ENCODE data around the gene P2RX4. TPM values are rescaled to one million over a fixed set of nuclear protein-coding genes. Genes with fewer than 3 reads are reported as not detected.

P2RX4 gene
- total and polyA plus RNA-seq, 2 of the 4 experiments (the other 2 are of a cell fraction), result 9.5 to 12.6 TPM

- no peak overlapping the region for H3K18ac ChIP-seq (ENCODE audit: low read depth, low read length)
- no peak overlapping the region for H3K4ac ChIP-seq (ENCODE audit: low read depth, low read length)
- BruUV-seq (replicated peaks), result no TSS peak
- no peak overlapping the region for H3K9ac ChIP-seq (ENCODE audit: low read depth, low read length)
- no peaks in the 10 kb centered on the region for H3K9me1 ChIP-seq (ENCODE audit: insufficient read depth, low read length)
- ATAC-seq (ENCODE audit: low read depth), result no peak
- no peaks in the 10 kb centered on the region for H3K4me1 ChIP-seq (ENCODE audit: control insufficient read depth, insufficient read depth, low read length)
- no peak overlapping the region for H4K8ac ChIP-seq (ENCODE audit: low read depth in 2 of 2, low read length in 2 of 2)
- H2BK20ac ChIP-seq (ENCODE audit: low read depth, low read length), result no peak overlapping the region
- no peak overlapping the region for H2AK5ac ChIP-seq (ENCODE audit: low read depth, low read length)
- dilution Hi-C loops (cut with HindIII; ENCODE audit: low sequenced_read_pairs, unreplicated experiment), result no loop called here
- no peaks in the 10 kb centered on the region for H3K27me3 ChIP-seq (ENCODE audit: control insufficient read depth, insufficient read depth, low read length)
- H2BK5ac ChIP-seq (ENCODE audit: low read depth, low read length, poor library complexity, severe bottlenecking), result no peak overlapping the region
- TF ChIP-seq MAZ (IDR thresholded peaks at IDR 0.05; ENCODE audit: borderline replicate concordance, low read depth, low read length) (no peak), RCOR1 (IDR thresholded peaks at IDR 0.05; ENCODE audit: insufficient replicate concordance, low read length) (no peak), NFE2L2 (IDR thresholded peaks at IDR 0.05; ENCODE audit: low read depth, low read length) (no peak), MAFK (IDR thresholded peaks at IDR 0.05; ENCODE audit: low read depth, low read length) (no peak), SMC3 (IDR thresholded peaks at IDR 0.05; ENCODE audit: low read depth, low read length) (no peak), CTCF (conservative IDR thresholded peaks at IDR 0.05; ENCODE audit: low read depth, low read length) (no peak)
- H3K79me1 ChIP-seq (ENCODE audit: low read depth in 1 of 2, low read length in 2 of 2), result no peaks in the 10 kb centered on the region
- H3K23ac ChIP-seq (ENCODE audit: low read depth, low read length), result no peak overlapping the region
- peak overlapping the region; percentile 26 for H2AFZ ChIP-seq (replicated peaks; ENCODE audit: low read length, poor library complexity)
- no peak overlapping the region for H2AK9ac ChIP-seq (replicated peaks; ENCODE audit: low read depth, low read length, poor library complexity)
- H3K56ac ChIP-seq (ENCODE audit: extremely low read depth, insufficient read depth, low read length), result no peak overlapping the region
- H2BK120ac ChIP-seq (ENCODE audit: low read depth, low read length), result no peak overlapping the region
- H4K20me1 ChIP-seq (ENCODE audit: insufficient read depth, low read length), result no peaks in the 10 kb centered on the region
- WGBS, 2 experiments (ENCODE audit: extremely low coverage in 2 of 2, insufficient read length in 1 of 2), result no CpG with 5 or more reads among the region's 12 CpGs
- H3K9me3 ChIP-seq (ENCODE audit: control insufficient read depth, insufficient read depth, low read length), result no peaks in the 10 kb centered on the region
- DNase-seq, result no peak
- H4K5ac ChIP-seq (ENCODE audit: low read depth, low read length), result no peak overlapping the region
- in situ Hi-C loops (cut with MboI; ENCODE audit: low sequenced_read_pairs), result no loop called here
- H3K14ac ChIP-seq (replicated peaks; ENCODE audit: low read depth, low read length), result no peak overlapping the region
- H3K4me3 ChIP-seq (ENCODE audit: insufficient read depth, low read depth, low read length), result no peak overlapping the region
- H3K27ac ChIP-seq (ENCODE audit: insufficient read depth, low read length), result no peak overlapping the region
- no peak overlapping the region for H2BK15ac ChIP-seq (ENCODE audit: low read depth, low read length)
- CTCF ChIA-PET, result interaction anchor here (0.5 to 2.1 kb wide), 4 partner anchors 8 to 101 kb away, joined by 4 to 6 read pairs (median 5); no protein-coding TSS in a partner anchor
- POLR2A ChIA-PET (ENCODE audit: unreplicated experiment), result no interaction called here
- H3K36me3 ChIP-seq (ENCODE audit: control insufficient read depth, insufficient read depth, low read length), result peaks cover 4% of the 10 kb centered on the region; the same call in 1 of the 2 replicates
- H3K4me2 ChIP-seq (ENCODE audit: low read depth, low read length), result no peak overlapping the region
- intact Hi-C loops (cut with micrococcal nuclease), result loop anchor here (1.0 to 2.0 kb wide), 3 partner anchors 120 to 225 kb away; no protein-coding TSS in a partner anchor
- H4K91ac ChIP-seq (ENCODE audit: insufficient read depth, low read depth, low read length), result no peak overlapping the region
Measured at GRCh38 chr12:121230538-121230907, 20.6 kb downstream of the P2RX4 start.
